Naive thymus-derived CD8-positive, alpha-beta T cell (primary cell): Measurements from ENCODE around the gene NAPSA. TPM values are rescaled to one million over a fixed set of nuclear protein-coding genes. Genes with fewer than 3 reads are reported as not detected.
"Not testable (repeated sequence)": the region's sequence is repeated elsewhere in the genome, so short reads cannot be mapped to it uniquely, and the experiment has no call there.

Experiments
- ATAC-seq, 2 donors: fragments of 150-1000 bp; cut with Tn5 transposase in 1 of 2; sonication (Bioruptor Pico), chemical (Tn5 transposase) in 1 of 2; 1 replicate in 1 of 2; 2 replicates in 1 of 2; pipeline ENCODE4 v1.10.0; 2021; ENCODE audit warnings: mild to moderate bottlenecking in 2 of 2, moderate library complexity in 2 of 2
- POLR2A ChIA-PET: fragments of 350-600 bp; sonication (Branson Sonifier 250); formaldehyde crosslinking; loops from one replicate; lab custom pipeline; 2021; ENCODE audit warnings: antibody characterized with exemption; lab: Charles Lee
- DNase-seq, 10 donors: peaks; one replicate each; pipeline versions ENCODE4 v3.0.0 to v3.0.0-alpha.2; 2020 to 2022
- H3K27ac Mint-ChIP-seq, 10 donors: one replicate each; pipeline ENCODE4 v1.8.0; 2020 to 2022; ENCODE audit warnings: mild to moderate bottlenecking in 10 of 10, mixed read lengths in 10 of 10, moderate library complexity in 4 of 10, inconsistent platforms in 1 of 10
- H3K27me3 Mint-ChIP-seq, 5 donors: one replicate each; pipeline ENCODE4 v1.8.0; 2021 to 2022; ENCODE audit warnings: mixed read lengths in 5 of 5
- H3K36me3 Mint-ChIP-seq, 3 donors: one replicate each; pipeline ENCODE4 v1.8.0; 2020 to 2022; ENCODE audit warnings: mixed read lengths in 3 of 3, mild to moderate bottlenecking in 2 of 3, inconsistent platforms in 1 of 3
- H3K4me1 Mint-ChIP-seq, 4 donors: one replicate each; pipeline ENCODE4 v1.8.0; 2021 to 2022; ENCODE audit warnings: mixed read lengths in 4 of 4
- H3K4me3 Mint-ChIP-seq, 10 donors: one replicate each; pipeline ENCODE4 v1.8.0; 2020 to 2022; ENCODE audit warnings: mild to moderate bottlenecking in 10 of 10, mixed read lengths in 10 of 10, moderate library complexity in 6 of 10, inconsistent platforms in 1 of 10
- H3K9me3 Mint-ChIP-seq, 9 donors: one replicate each; pipeline ENCODE4 v1.8.0; 2020 to 2022; ENCODE audit warnings: mixed read lengths in 9 of 9, mild to moderate bottlenecking in 3 of 9, inconsistent platforms in 1 of 9, moderate library complexity in 1 of 9
- polyA plus RNA-seq, 3 donors: library from polyadenylated mRNA; unstranded; fragments of 300-500 nt; fragmentation: Illumina TruSeq; gene quantifications; one replicate each; pipeline ENCODE4 v1.2.3, GENCODE V29; 2021
- total RNA-seq, 8 experiments: library from RNA in 2 of 8; stranded (reverse) in 2 of 8; gene quantifications; one replicate each; pipeline ENCODE4 v1.2.3 and lab custom pipeline; 2021 to 2026

NAPSA gene
- total and polyA plus RNA-seq, 5 experiments from 2014 or later, result 0.37 to 9.7 (median 2.0) TPM

DNA sequence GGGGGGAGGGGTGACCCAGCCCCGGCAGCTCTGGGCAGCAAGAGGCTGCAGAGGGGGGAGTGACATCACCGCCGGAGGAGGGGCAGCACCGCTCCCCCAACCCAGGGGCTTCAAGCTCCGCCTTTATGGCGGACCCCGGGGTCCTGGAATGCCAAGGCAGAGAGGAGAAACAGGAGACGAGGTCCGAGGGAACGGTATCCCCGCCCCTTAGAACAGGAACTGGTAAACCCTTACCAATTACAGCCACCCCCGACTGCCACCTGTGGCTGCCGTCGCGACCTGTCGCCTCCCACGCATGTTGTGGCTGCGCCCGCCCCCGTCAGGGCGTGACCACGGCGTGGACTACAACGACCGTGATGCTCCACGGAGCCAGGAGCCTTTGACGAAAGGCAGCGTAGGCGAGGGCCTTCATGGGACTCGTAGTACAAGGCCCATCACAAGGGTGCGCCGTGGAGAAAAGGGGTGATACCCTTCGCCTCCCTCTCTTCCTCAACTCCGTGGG, 32.2 kb downstream of the NAPSA start:
- POLR2A ChIA-PET, result interaction anchor here (1.1 to 1.9 kb wide), 5 partner anchors 8 to 178 kb away, joined by 4 to 9 read pairs (median 5); partner anchors contain the start of genes JOSD2, NR1H2 and POLD1
- H3K4me1 Mint-ChIP-seq, result peaks cover 27 to 57% (median 52%) of the 10 kb centered on the region in 4 donors
- peak; percentile 74 to 93 (median 88) for DNase-seq
- H3K9me3 Mint-ChIP-seq, result peaks cover 0 to 17% (median 7%) of the 10 kb centered on the region in 9 donors
- H3K27ac Mint-ChIP-seq, result peak overlapping the region; percentile 59 to 97 (median 87)
- ATAC-seq, result peak; percentile 81 to 82
- peak overlapping the region; percentile 66 to 96 (median 88) for H3K4me3 Mint-ChIP-seq
- H3K27me3 Mint-ChIP-seq, result peaks cover 5 to 72% (median 44%) of the 10 kb centered on the region in 5 donors
- peaks cover 2 to 6% (median 3%) of the 10 kb centered on the region in 3 donors for H3K36me3 Mint-ChIP-seq

DNA sequence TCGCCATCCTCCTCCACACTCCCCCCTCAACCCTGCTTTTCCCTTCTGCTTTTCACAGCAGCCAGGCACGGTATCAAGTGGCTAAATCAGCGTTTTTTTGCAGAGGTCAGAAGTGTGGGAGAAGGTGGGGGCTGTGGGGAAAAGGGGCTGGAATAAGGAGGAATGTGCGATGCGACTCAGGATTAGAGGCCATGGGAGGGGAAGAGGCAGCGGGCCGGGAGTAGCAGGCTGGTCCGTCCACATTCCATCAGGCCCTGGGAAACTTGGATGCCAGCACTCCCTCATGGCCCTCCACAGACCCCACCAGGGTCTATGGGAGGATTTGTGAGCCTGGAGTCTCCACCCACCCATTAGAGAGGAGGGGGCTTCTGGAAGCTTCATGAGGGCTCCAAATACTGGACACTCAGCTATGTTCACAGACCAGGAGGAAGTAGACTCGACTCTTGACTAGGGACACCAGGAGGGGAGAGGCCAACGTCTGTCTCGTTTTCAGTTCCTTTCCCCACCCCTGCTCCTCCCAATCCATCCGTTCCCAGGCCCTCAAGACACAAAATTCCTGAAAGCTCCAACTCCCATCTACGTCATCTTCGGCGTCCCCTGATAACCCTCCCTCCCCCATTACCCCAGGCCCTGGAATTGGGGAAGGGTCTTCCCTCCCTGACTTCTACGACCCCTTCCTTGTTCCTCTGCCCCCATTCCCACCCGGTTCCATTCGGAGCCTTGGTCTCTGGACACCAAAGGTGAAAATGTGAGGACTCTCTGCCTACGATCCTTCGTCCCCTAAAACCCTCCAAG, 33.0 kb downstream of the NAPSA start:
- Mint-ChIP-seq H3K9me3 (peaks cover 0 to 22% (median 7%) of the 10 kb centered on the region in 9 donors), H3K36me3 (peaks cover 3 to 6% (median 6%) of the 10 kb centered on the region in 3 donors), H3K27me3 (peaks cover 10 to 76% (median 48%) of the 10 kb centered on the region in 5 donors), H3K27ac (peak overlapping the region in 3 of 10 donors; percentile 56 to 58 (median 57)), H3K4me1 (peaks cover 31 to 62% (median 57%) of the 10 kb centered on the region in 4 donors), H3K4me3 (peak overlapping the region; percentile 26 to 81 (median 67))
- DNase-seq (peak in 1 of 10 donors; percentile 59), ATAC-seq (no peak)
- POLR2A ChIA-PET, result interaction anchor here (1.1 to 1.9 kb wide), 2 partner anchors 25 to 44 kb away, joined by 5 to 9 read pairs; partner anchors contain the start of gene NR1H2

GRCh38 chr19:50331994-50332243, 33.5 kb downstream of the NAPSA start:
- peaks cover 3 to 12% (median 6%) of the 10 kb centered on the region in 3 donors for H3K36me3 Mint-ChIP-seq
- peak overlapping the region in 8 of 10 donors; percentile 48 to 81 (median 70) for H3K4me3 Mint-ChIP-seq
- POLR2A ChIA-PET, result no interaction called here
- H3K4me1 Mint-ChIP-seq, result peaks cover 36 to 63% (median 62%) of the 10 kb centered on the region in 4 donors
- peaks cover 0 to 24% (median 7%) of the 10 kb centered on the region in 9 donors for H3K9me3 Mint-ChIP-seq
- peak in 1 of 10 donors; percentile 38 for DNase-seq
- H3K27me3 Mint-ChIP-seq, result peaks cover 15 to 78% (median 49%) of the 10 kb centered on the region in 5 donors
- peak overlapping the region in 3 of 10 donors; percentile 49 to 68 (median 66) for H3K27ac Mint-ChIP-seq
- ATAC-seq, result no peak

DNA sequence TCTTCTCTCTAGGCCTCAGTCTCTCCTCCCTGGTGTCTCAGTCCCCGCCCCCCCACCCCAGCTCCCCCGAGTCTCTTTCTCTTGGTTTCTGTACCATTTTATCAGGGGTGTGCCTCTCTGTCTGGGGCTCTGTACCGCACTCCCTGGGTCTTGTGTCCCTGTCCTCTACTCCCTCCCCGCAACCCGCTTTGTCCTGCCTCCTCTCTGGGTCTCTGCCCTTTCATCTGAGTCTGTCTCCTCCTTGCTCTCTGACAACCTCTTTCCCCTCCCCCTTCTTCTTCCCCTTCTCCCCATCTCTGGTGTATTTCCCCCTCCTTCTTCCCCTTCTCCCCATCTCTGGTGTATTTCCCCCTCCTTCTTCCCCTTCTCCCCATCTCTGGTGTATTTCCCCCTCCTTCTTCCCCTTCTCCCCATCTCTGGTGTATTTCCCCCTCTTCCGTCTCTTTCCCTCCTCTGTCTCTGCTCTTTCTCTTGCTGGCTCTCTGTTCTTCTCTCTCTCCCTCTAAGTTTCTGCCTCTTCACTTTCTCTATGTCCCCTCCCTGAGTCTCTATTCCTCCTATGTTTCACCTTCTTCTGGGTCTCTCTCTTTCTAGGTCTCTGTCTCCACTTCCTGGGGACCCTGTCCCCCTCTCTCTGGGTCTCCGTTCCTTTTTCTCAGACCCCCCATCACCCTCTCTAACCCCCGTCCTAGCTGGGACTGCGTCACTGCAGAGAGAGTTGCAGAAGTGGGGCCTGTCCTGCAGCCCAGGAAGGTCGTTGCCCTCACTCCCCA, 34.0 kb downstream of the NAPSA start:
- DNase-seq (peak in 1 of 10 donors; percentile 58), ATAC-seq (no peak)
- peaks cover 41 to 68% (median 66%) of the 10 kb centered on the region in 4 donors for H3K4me1 Mint-ChIP-seq
- H3K27ac Mint-ChIP-seq, result peak overlapping the region in 6 of 10 donors; percentile 8 to 69 (median 58)
- POLR2A ChIA-PET, result interaction anchor here (0.6 kb wide), 1 partner anchor 277 kb away, joined by 3 read pairs; no protein-coding TSS in a partner anchor
- H3K9me3 Mint-ChIP-seq, result peaks cover 0 to 26% (median 7%) of the 10 kb centered on the region in 9 donors
- peaks cover 3 to 12% (median 6%) of the 10 kb centered on the region in 3 donors for H3K36me3 Mint-ChIP-seq
- H3K4me3 Mint-ChIP-seq, result peak overlapping the region; percentile 60 to 83 (median 76)
- peaks cover 18 to 78% (median 52%) of the 10 kb centered on the region in 5 donors for H3K27me3 Mint-ChIP-seq

- peaks cover 0 to 26% (median 7%) of the 10 kb centered on the region in 9 donors for H3K9me3 Mint-ChIP-seq
- peaks cover 16 to 77% (median 52%) of the 10 kb centered on the region in 5 donors for H3K27me3 Mint-ChIP-seq
- peaks cover 41 to 69% (median 66%) of the 10 kb centered on the region in 4 donors for H3K4me1 Mint-ChIP-seq
- H3K27ac Mint-ChIP-seq, result peak overlapping the region in 6 of 10 donors; percentile 19 to 84 (median 42)
- DNase-seq (peak; percentile 55 to 83 (median 77)), ATAC-seq (peak; percentile 57 to 65)
- H3K4me3 Mint-ChIP-seq, result peak overlapping the region; percentile 57 to 91 (median 76)
- H3K36me3 Mint-ChIP-seq, result peaks cover 2 to 12% (median 6%) of the 10 kb centered on the region in 3 donors
- POLR2A ChIA-PET, result interaction anchor here (0.6 kb wide), 1 partner anchor 278 kb away, joined by 3 read pairs; no protein-coding TSS in a partner anchor
Observed at GRCh38 chr19:50330365-50331078, 34.9 kb downstream of the NAPSA start.

DNA sequence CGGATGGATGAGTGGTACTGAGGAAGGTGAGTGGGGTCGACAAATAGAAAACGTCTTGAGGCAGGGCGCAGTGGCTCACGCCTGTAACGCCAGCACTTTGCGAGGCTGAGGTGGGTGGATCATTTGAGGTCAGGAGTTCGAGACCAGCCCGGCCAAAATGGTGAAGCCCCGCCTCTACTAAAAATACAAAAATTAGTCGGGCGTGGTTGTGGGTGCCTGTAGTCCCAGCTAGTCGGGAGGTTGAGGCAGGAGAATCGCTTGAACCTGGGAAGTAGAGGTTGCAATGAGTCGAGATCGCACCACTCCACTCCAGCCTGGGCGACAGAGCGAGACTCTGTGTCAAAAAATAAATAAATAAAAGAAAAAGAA, 35.5 kb downstream of the NAPSA start:
- H3K27me3 Mint-ChIP-seq, result peaks cover 16 to 74% (median 50%) of the 10 kb centered on the region in 5 donors
- H3K4me1 Mint-ChIP-seq, result peaks cover 35 to 72% (median 61%) of the 10 kb centered on the region in 4 donors
- H3K27ac Mint-ChIP-seq, result peak overlapping the region in 8 of 10 donors; percentile 54 to 88 (median 72)
- peak in 1 of 10 donors; percentile 52 for DNase-seq
- peaks cover 2 to 12% (median 6%) of the 10 kb centered on the region in 3 donors for H3K36me3 Mint-ChIP-seq
- ATAC-seq, POLR2A ChIA-PET: not testable (repeated sequence)
- H3K9me3 Mint-ChIP-seq, result peaks cover 0 to 26% (median 7%) of the 10 kb centered on the region in 9 donors
- H3K4me3 Mint-ChIP-seq, result peak overlapping the region; percentile 64 to 91 (median 79)

DNA sequence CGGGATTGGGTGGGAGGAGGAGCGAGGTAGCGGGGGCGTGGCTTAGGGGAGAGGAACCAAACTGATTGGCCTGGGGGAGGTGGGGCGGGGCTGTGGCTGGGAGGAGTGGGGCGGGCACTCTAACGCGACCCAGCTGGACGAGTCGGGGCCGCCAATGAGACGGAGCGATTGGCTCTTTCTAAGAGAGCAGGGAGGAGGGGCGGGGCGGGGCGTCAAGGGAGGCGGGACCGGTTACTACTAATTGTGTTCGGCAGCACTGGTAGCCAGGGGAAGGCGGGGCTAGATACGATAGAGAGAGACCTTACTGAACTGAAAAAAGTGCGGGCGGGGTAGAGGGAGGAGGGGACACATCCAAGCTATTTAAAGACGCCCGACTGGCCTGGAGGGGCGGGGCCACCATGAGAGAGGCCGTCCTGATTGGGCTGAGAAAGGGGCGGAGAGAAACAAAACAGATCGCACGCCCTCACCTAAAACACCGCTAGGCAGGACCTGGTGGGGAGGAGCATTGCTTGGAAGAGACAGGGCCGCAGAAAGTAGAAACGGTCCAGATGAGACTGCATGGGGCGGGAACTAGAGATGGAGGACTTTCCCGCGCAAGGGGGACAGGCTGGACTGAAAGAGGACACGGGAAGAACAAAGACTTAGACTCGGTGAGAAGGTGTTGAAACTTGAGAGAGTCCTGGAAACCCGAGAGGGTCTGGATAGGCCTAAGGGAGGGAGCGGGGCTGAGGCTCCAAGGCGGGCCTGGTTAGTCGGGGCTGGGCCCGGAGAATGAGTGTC, 36.1 kb downstream of the NAPSA start, which contains the start of gene KCNC3:
KCNC3 (minus strand) TSS at position 232 of the 780 bp plus-strand sequence. CDS start 295 bp downstream, outside the sequence.
- H3K27me3 Mint-ChIP-seq, result peaks cover 17 to 76% (median 56%) of the 10 kb centered on the region in 5 donors
- peaks cover 0 to 26% (median 7%) of the 10 kb centered on the region in 9 donors for H3K9me3 Mint-ChIP-seq
- peaks cover 35 to 76% (median 64%) of the 10 kb centered on the region in 4 donors for H3K4me1 Mint-ChIP-seq
- peaks cover 2 to 12% (median 6%) of the 10 kb centered on the region in 3 donors for H3K36me3 Mint-ChIP-seq
- H3K4me3 Mint-ChIP-seq, result peak within 1 kb of the TSS; percentile 64 to 91 (median 79)
- DNase-seq (peak in 9 of 10 donors; percentile 27 to 87 (median 80)), ATAC-seq (peak; percentile 20 to 43)
- POLR2A ChIA-PET, result no interaction called here
- peak within 1 kb of the TSS in 9 of 10 donors; percentile 54 to 91 (median 78) for H3K27ac Mint-ChIP-seq

- peak in 1 of 10 donors; percentile 75 for DNase-seq
- Mint-ChIP-seq H3K9me3 (peaks cover 0 to 26% (median 7%) of the 10 kb centered on the region in 9 donors), H3K4me1 (peaks cover 35 to 71% (median 59%) of the 10 kb centered on the region in 4 donors), H3K27me3 (peaks cover 17 to 76% (median 56%) of the 10 kb centered on the region in 5 donors), H3K4me3 (peak overlapping the region in 7 of 10 donors; percentile 66 to 91 (median 79)), H3K27ac (no peak overlapping the region), H3K36me3 (peaks cover 1 to 12% (median 6%) of the 10 kb centered on the region in 3 donors)
- POLR2A ChIA-PET, result no interaction called here
- peak in 1 of 2 donors; percentile 13 for ATAC-seq
Observed at GRCh38 chr19:50328873-50329145, 36.6 kb downstream of the NAPSA start.

- Mint-ChIP-seq H3K4me3 (peak overlapping the region in 1 of 10 donors; percentile 15), H3K27ac (no peak overlapping the region), H3K9me3 (peaks cover 0 to 26% (median 7%) of the 10 kb centered on the region in 9 donors), H3K4me1 (peaks cover 33 to 66% (median 54%) of the 10 kb centered on the region in 4 donors), H3K27me3 (peaks cover 17 to 76% (median 53%) of the 10 kb centered on the region in 5 donors), H3K36me3 (peaks cover 0 to 12% (median 6%) of the 10 kb centered on the region in 3 donors)
- DNase-seq (peak in 2 of 10 donors; percentile 21 to 41), ATAC-seq (peak in 1 of 2 donors; percentile 1)
- POLR2A ChIA-PET, result no interaction called here
Observed at GRCh38 chr19:50328224-50328872, 37.1 kb downstream of the NAPSA start.
